GM19239 (cell line): ENCODE data around the gene RCBTB2.

Experiments
- DNase-seq: peaks from one replicate; pipeline ENCODE4 v3.0.0; 2011; ENCODE audit warnings: low spot score; ENCODE audit not compliant: insufficient read length
- FAIRE-seq: peaks from 2 replicates; lab custom pipeline; 2011; peaks lifted over from hg19 to GRCh38; lab: Jason Lieb, UNC

RCBTB2 gene

DNA sequence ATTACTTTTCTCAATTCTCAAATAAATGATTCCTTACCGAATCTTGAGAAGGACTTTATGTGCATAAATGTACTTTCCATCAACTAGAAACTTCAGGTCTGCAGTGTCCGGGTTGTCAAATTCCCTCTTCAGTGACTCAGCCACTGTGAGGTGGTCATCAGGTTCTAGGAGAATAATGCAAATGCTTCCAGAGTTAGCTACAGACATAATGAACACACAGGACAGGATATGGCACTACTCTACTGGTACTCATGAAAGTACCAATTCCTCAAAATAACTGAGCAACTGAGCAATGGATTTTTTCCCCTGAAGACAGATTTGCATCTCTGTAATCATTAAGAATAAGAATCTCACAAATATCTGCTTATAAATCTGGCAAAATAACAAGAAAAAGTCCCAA is 31.2 kb downstream of the RCBTB2 start:
- FAIRE-seq = peak; percentile 96
- no peak for DNase-seq

DNA sequence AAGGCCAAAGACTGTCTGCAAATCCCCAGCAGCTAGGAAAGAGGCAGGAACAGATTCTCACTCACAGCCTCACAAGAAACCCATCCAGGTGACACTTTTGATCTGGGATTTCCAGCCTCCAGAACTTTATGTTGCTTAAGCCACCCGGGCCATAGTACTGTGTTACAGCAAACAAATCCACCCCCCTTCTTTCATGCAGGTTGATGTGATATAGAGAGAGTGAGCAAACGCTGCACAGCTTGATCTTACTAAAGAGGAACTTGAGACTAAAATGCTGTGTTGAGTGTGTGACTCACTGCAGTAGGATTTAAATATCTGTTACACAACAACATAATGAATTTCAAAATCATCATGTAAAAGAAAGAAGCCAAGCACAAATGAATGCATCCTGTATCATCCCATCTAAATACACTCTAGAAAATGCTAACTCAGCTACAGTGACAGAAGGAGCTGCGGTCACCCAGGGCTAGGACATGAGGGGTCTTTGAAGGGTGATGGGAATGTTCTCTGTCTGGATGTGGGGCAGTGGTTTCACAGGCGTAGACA is 32.2 kb downstream of the RCBTB2 start:
- FAIRE-seq = no peak
- DNase-seq = no peak

DNA sequence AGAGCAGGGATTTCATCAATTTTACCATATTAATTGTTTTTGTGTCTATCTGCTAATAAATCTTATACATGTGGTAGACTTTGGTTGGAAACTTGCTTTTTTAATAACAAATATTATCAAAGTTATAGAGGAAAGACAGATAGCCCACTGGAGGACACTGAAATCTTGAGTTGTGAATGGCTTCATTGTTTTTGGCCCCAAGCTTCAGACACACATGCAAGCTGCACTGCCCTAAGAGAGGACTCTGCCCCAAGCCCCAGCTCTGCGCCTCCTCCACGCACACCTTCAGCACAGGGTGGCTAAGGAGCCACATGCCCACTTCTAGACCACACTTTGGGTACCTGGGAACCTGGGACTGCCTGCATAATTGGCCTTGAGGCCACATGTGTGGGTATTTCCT is 35.2 kb downstream of the RCBTB2 start:
- FAIRE-seq (no peak), DNase-seq (no peak)

DNA sequence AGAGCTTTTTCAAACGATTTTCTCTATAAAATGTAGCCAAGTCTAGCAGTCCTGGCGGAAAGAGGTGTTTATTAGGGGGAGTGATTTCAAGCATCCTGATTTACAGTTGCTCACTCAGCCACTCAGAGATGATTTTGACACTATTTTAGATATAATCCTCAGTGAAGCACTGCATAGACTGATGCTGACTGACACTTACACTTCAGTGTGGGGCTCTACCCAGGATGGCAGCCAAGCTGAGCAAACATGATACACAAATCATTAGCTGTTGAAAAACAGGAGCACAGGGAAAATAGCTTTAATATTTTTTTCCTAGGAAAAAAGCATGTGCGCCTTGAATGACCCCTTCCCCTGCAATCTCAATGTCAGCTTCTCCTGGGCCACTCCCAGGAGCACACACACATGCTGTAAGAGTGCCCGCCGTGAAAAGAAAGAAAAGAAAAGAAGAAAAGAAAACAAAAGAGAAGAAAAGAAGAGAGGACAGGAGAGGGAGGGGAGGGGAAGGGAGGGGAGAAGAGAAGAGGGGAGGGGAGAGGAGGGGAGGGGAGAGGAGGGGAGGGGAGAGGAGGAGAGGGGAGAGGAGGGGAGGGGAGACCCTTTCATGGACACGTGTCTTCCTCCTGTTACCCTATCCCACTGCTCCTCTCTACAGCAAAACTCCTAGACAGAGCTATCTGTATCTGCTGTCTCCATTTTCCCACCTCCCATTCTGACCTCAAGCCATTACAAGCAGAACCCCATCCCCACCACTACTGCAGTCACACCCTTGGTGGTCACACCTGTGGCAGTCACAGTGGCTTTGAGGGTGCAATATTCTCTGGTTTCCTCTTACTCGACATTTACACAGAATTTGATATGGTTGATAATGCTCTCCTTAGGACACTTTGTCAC is 36.4 kb downstream of the RCBTB2 start:
- DNase-seq (no peak), FAIRE-seq (peak; percentile 73)

DNA sequence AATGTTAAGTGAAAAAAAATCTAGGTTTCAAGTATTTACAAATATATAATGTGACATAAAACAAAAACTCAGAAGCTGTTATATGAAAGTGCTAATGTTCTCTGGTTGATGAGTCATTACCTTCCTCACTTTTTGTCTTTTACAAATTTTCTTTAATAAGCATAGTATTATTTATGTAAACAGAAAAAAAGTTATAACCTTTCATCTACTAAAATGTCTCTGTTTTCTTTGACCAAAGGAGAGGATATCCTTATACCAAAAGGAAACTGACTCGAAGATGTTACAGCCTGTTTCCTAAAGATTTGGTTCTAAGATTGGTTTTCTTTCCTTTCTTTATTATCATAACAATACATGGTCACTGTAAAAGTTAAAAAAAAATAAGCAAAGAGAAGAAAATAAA is 38.0 kb downstream of the RCBTB2 start:
- FAIRE-seq = no peak

DNA sequence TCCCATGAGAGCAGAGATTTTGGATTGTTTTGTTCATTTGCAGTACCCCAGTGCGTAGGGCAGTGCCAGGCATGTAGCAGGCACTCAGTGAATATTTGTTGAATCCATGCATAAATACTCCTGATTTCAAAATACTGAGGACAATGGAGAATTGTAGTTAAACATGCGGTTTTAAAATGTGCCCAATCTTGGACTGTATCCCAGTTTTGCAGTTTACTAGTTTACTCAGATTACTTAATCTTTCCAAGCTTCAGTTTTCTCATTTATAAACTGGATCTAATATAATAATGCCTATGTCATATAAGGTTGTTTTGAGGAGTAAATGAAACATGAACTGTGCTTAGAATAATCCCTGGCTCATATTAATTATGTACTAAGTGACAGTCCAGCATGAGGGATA is 39.0 kb downstream of the RCBTB2 start:
- DNase-seq (no peak), FAIRE-seq (no peak)

More for the DNA sequence above, 38.0 kb downstream of the RCBTB2 start:
- DNase-seq = no peak

DNA sequence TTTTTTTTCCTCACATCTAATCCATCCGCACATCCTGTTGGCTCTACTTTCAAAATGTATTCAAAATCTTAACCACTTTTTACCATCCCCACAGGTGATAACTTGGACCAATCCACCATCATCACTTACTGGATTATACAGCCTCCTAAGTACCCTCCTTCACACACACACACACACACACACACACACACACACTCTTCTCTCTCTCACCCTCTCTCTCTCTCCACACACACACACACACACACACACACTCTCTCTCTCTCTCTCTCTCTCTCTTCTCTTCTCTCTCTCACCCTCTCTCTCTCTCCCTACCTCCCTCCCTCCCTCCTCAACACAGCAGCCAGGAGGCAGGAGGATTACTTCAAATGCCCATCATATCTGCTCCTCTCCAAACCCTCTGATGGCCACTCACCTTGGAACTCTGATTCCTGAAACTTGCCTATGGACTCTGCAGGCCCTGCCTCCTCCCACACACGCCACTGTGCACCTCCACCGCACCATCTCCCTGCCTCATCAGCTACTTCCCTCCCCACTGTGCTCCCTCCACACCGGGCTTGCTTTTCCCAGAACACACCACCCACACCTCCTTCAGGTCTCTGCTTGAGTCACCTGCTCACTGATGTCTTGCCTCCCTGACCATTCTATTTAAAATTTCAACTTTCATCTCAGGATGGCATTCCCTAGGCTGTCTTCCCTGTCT is 39.7 kb downstream of the RCBTB2 start:
- DNase-seq (no peak), FAIRE-seq (no peak)

DNA sequence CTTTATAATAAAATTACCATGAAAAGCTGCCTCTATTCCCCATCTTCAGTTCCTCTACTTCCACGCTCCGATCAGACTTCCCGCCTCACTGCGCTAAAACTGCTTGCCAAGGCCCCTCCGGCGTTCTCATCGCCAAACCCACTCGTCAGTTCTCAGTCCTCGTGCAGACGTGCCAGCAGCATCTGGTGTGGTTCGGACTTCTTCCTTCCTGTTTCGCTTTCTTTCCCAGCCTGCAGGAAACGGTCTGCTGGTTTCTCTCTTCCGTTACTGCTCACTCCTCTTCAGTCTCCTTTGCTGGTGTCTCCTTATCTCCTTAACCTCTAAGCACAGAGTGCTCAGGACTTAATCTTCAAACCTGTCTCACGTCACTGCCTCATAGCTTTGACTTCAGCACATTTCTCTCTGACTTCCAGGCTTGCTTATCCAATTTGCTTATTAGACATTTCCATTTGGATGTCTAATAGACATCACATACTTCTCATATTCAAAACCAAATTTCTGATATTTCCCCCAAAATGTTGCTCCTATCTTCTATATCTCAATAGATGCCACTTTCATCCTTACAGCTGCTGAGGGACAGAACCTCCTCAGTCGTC is 40.3 kb downstream of the RCBTB2 start:
- peak; percentile 26 for DNase-seq
- FAIRE-seq = peak; percentile 100

DNA sequence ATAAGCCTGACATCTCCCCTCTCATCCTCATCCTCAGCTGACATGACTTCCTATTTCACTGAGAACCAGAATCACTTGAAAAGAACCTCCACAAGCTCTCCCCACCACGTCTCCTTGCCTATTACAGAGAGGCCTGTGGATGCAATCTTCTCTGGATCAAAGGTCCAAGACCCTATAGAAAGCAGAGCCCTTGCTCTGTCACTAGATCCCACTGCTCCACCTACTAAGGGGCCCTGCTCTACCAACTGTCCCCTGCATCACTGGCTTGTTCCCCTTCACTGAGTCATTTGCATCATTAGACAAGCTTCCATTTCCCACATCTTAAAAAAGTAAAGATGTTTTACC is 40.8 kb downstream of the RCBTB2 start:
- DNase-seq = no peak

DNA sequence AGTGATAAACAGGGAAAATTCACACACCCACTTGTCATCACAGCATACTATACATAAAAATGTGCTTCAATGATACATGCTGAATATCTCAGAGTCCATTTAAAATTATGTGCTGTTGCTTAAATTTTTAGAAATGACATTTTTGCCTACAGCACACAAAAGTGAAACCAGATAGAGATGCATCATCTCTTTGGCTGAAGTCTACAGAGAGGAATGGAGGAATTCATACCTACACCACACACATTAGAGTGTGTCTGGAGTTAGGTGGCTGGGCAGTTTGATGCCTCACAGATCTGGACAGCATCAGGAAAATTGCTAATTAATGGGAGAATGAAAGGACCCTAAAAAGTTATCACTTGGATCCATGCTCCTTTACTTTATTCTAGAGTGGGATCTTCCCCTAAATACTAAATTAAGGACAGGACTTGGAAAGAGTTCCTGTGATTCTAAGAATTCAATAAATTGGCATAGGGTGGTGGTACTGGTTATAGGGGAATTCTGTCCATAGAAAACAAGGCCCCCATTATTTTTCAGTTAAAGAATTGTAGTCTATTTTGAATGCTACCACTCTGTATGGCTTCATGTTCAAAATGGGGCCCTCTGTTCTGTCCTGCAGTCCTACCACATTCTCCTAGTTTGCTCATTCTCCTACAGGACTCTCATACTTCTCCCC is 41.3 kb downstream of the RCBTB2 start:
- DNase-seq (no peak), FAIRE-seq (no peak)

More for the DNA sequence above, 40.8 kb downstream of the RCBTB2 start:
- FAIRE-seq = no peak

DNA sequence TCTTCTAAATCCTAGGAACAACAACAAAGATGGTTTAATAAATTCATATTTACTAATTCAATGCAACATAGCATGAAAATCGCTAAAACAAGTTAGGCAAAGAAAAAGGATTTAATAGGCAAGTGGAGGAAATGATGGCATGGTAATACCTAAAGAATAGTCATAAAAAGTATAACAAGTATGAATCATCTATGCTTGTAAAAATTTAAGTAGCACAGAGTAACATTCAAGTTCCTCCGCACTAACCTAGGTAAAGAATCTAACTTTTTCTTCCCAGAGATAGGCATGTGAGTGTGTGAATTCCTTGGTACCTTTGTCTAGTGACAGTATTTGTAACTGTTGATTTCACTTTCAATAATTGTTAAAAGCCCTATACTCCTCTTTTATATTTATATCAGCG is 42.6 kb downstream of the RCBTB2 start:
- FAIRE-seq = no peak
- DNase-seq = no peak

DNA sequence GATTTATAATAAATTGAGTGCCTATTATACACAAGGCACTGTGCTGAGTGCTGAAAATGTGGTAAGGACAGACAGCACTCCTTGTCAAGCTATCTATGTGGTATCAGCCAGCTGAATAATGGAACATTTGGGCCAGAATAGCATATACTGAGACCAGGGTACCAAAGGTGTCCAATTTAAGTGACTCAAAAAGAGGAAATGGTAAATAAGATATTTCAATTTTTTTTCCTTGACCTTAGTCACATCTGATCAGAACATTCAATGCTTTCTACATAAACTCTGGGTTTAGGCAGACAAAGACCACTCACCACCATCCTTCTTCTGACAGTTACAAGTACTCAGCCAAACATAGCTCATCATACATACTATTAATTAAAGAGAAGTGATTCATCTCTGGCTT is 43.2 kb downstream of the RCBTB2 start:
- DNase-seq = no peak
- FAIRE-seq = peak; percentile 94

DNA sequence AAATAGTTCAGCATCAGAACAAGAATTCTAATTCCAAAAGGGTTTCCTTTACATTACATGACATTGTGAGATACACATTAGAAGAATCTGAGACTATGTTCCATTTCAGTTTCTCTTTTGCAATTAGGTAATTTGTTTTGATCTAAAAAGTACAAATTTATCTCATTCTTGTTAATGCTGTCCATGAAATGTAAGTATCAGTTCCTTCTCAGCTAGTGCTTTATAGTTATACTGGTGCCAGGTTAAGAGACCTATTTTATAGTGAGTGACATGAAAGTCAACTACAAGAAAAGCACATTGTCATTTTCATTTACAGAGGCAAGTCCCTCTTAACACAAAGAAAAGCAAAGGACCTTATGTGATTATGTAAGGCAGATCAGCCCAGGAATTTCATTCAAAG is 43.9 kb downstream of the RCBTB2 start:
- FAIRE-seq (no peak), DNase-seq (no peak)

DNA sequence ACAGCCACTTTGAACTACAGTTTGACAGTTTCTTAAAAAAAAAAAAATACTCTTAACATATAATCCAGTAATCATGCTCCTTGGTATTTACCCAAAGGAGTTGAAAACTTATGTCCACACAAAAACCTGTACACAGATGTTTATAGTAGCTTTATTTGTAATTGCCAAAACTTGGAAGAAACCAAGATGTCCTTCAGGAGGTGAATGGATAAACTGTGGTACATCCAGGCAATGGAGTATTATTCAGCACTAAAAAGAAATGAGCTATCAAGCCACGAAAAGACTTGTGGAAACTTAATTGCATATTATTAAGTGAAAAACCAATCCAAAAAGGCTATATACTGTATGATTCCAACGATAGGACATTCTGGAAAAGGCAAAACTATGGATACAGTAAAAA is 44.9 kb downstream of the RCBTB2 start:
- no peak for FAIRE-seq
- DNase-seq = no peak

DNA sequence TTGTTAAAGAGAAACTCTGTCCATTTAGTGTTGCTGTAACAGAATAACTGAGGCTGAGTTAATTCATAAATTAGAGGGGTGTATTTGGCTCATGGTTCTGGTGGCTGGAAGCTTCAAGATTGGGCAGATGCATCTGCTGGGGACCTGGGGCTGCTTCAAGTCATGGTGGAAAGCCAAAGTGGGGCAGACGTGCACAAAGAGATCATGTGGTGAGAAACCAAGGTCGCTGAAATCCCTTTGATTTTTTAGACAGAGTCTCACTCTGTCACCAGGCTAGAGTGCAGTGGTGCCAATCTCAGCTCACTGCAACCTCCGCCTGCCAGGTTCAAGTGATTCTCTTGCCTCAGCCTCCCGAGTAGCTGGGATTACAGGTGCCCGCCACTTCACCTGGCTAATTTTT is 46.0 kb downstream of the RCBTB2 start:
- FAIRE-seq (peak; percentile 70), DNase-seq (no peak)

DNA sequence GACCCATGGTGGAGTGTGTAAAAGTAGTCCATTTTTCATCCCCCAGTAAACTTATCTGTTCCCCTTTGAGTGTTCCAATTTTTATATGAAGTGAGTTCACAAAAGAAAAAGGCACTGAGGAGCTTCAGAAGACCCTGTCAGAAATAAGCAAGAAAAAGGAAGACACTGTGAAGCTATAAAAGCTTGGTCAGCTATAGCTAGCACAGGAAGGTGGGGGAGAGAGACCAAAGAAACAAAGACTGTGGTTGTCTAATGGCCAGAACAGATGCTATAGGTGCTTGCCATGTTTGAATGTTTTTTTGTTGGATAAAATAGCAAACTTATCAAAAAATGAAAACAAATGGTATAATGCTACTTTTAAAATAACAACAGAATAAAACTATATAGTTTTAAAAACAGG is 46.5 kb downstream of the RCBTB2 start:
- DNase-seq (no peak), FAIRE-seq (peak; percentile 52)

DNA sequence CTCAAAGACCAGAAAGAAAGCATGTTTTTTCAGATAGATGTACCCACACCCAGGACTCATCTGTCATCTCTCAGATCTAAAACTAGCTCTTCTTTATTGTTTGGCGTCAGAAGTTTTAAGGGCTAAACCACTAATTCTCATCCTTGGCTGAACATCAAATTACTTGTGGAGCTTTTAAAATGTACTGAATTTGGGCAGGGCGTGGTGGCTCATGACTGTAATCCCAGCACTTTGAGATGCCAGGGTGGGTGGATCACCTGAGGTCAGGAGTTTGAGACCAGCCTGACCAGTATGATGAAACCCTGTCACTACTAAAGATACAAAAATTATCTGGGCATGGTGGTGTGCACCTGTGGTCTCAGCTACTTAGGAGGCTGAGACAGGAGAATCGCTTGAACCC is 47.4 kb downstream of the RCBTB2 start:
- DNase-seq (no peak), FAIRE-seq (no peak)

DNA sequence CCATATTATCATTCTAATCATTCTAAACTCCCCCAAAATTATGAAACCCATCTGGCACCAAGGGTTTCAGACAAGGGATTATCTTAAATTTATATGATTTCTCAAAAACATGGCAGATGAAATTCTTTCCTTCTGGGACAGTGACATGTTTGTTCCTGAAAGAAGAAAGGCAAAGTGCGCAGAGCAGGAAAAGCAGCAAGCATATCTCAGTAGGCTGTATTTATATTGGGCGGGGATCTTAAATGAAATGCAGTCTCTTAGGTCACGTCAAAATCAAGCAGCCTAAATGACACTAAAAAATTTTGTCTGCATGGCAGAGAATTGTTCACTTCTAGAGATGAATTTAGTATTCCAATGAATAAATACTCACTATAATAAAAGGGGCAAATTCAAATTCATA is 49.3 kb downstream of the RCBTB2 start:
- FAIRE-seq = no peak
- no peak for DNase-seq

DNA sequence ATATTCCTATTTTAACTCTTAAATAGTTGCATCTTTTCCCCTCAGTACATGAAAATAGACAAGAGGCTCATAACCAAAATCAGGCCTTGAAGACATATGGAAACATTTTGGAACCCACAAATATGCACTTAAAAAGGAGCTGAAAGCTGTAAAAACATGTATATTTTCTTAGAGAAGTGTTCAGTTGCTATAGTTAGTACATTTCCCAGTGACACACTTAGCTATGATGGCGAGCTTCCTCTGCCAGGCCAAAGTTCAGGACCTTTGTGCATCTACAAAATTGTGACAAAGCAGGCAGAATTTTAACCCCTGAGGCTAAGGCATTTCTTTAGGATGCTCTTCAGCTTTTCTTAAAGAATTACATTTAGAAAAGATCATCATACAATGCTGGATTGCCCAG is 54.5 kb downstream of the RCBTB2 start:
- DNase-seq = no peak
- peak; percentile 67 for FAIRE-seq

DNA sequence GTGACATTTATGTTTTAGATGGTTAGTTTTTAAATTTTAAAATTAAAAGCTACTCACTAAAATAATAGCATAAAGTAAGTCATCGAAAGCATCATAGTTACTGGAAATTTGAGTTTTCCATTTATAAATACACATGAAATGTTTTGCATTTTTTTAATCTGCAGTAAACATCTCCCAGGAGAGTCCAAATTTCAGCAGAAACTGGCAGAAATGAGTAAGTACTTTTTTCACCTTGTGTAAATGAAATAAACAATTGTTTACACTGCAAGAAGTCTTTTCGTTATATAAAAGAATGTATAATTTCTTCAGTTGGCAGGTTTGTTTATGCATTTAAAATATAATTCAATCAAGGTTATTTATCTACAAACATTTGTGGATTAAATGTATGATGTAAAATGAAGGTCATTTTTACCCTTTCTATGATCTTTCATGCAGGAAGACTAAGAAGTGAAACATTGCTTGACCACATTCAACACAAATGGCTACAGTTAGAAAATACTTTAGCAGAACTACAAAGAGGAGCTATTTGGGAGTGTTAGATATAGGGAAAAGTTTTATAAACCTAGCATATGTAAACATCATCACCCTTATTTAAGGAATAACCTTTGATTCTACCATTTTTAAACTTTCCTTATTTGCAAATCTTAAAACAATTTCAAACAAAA is 55.6 kb downstream of the RCBTB2 start:
- peak; percentile 98 for FAIRE-seq
- no peak for DNase-seq
